Panc1 (cell line): ENCODE measurements around the gene LILRA2.

Source experiments
- CTCF ChIP-seq: fragments of 450-650 bp; IDR thresholded peaks from 2 replicates; pipeline ENCODE4 v1.5.1; 2017; ENCODE audit warnings: mild to moderate bottlenecking
- REST ChIP-seq, 2 experiments: IDR thresholded peaks; 2 replicates each; pipeline ENCODE4 v1.6.1; 2011 to 2012; ENCODE audit warnings: low read depth in 2 of 2, control low read depth in 1 of 2, low read length in 1 of 2, mild to moderate bottlenecking in 1 of 2, moderate library complexity in 1 of 2; ENCODE audit not compliant: insufficient read depth in 1 of 2

- no peak for TF ChIP-seq CTCF
- TF ChIP-seq REST (IDR thresholded peaks at IDR 0.05; ENCODE audit: insufficient read depth in 1 of 2, low read depth in 2 of 2, low read length in 1 of 2) = no peak
Measured at GRCh38 chr19:54587026-54587425, 13.4 kb downstream of the LILRA2 start.
